ENCODE data around the gene KCNH8.
"Not testable (repeated sequence)": the region's sequence is repeated elsewhere in the genome, so short reads cannot be mapped to it uniquely, and the experiment has no call there.

KCNH8 gene

GRCh38 chr3:19147905-19148767 is at the start of gene KCNH8:
Gene KCNH8 (plus strand): TSS chr3:19148510. CDS start chr3:19148720, 210 bp downstream.
- DNase-seq (ENCODE audit: extremely low spot score, insufficient read length, low read depth) (no peak), FAIRE-seq (no peak)

- not testable (repeated sequence) for FAIRE-seq; DNase-seq (ENCODE audit: extremely low spot score, insufficient read length, low read depth)
Observed at GRCh38 chr3:19102654-19103290, 45.5 kb upstream of the KCNH8 start.

- DNase-seq (ENCODE audit: extremely low spot score, insufficient read length, low read depth), result no peak
- FAIRE-seq, result no peak
Observed at GRCh38 chr3:19103510-19103909, 44.8 kb upstream of the KCNH8 start.

GRCh38 chr3:19104459-19104858 is 43.9 kb upstream of the KCNH8 start:
- FAIRE-seq, result no peak

GRCh38 chr3:19105826-19106225 is 42.5 kb upstream of the KCNH8 start:
- no peak for FAIRE-seq
- no peak for DNase-seq (ENCODE audit: extremely low spot score, insufficient read length, low read depth)

More at GRCh38 chr3:19104459-19104858, 43.9 kb upstream of the KCNH8 start:
- DNase-seq (ENCODE audit: extremely low spot score, insufficient read length, low read depth), result no peak

GRCh38 chr3:19106307-19106706 is 42.0 kb upstream of the KCNH8 start:
- no peak for FAIRE-seq
- no peak for DNase-seq (ENCODE audit: extremely low spot score, insufficient read length, low read depth)

GRCh38 chr3:19107719-19108118 is 40.6 kb upstream of the KCNH8 start:
- DNase-seq (ENCODE audit: extremely low spot score, insufficient read length, low read depth), result no peak
- FAIRE-seq, result no peak

GRCh38 chr3:19110335-19110895 is 37.9 kb upstream of the KCNH8 start:
- DNase-seq (ENCODE audit: extremely low spot score, insufficient read length, low read depth), result no peak
- no peak for FAIRE-seq

- FAIRE-seq (no peak), DNase-seq (ENCODE audit: extremely low spot score, insufficient read length, low read depth) (no peak)
Observed at GRCh38 chr3:19114461-19114860, 33.8 kb upstream of the KCNH8 start.

GRCh38 chr3:19116239-19116638 is 32.1 kb upstream of the KCNH8 start:
- DNase-seq (ENCODE audit: extremely low spot score, insufficient read length, low read depth) (no peak), FAIRE-seq (no peak)

- DNase-seq (ENCODE audit: extremely low spot score, insufficient read length, low read depth), result no peak
- FAIRE-seq, result no peak
Observed at GRCh38 chr3:19124752-19125151, 23.6 kb upstream of the KCNH8 start.

GRCh38 chr3:19139863-19140262 is 8.4 kb upstream of the KCNH8 start:
- no peak for DNase-seq (ENCODE audit: extremely low spot score, insufficient read length, low read depth)
- no peak for FAIRE-seq

- no peak for DNase-seq (ENCODE audit: extremely low spot score, insufficient read length, low read depth)
- FAIRE-seq, result no peak
Observed at GRCh38 chr3:19146685-19147650, 1.3 kb upstream of the KCNH8 start.

- DNase-seq (ENCODE audit: extremely low spot score, insufficient read length, low read depth) (no peak), FAIRE-seq (no peak)
Observed at GRCh38 chr3:19148768-19149091, 420 bp downstream of the KCNH8 start.

- DNase-seq (ENCODE audit: extremely low spot score, insufficient read length, low read depth), result no peak
- no peak for FAIRE-seq
Observed at GRCh38 chr3:19149368-19149767, 1.1 kb downstream of the KCNH8 start.

GRCh38 chr3:19151171-19151570 is 2.9 kb downstream of the KCNH8 start:
- FAIRE-seq (no peak), DNase-seq (ENCODE audit: extremely low spot score, insufficient read length, low read depth) (no peak)

- no peak for DNase-seq (ENCODE audit: extremely low spot score, insufficient read length, low read depth)
- no peak for FAIRE-seq
Observed at GRCh38 chr3:19154693-19155250, 6.5 kb downstream of the KCNH8 start.

- FAIRE-seq (no peak), DNase-seq (ENCODE audit: extremely low spot score, insufficient read length, low read depth) (no peak)
Observed at GRCh38 chr3:19155375-19155774, 7.1 kb downstream of the KCNH8 start.

- DNase-seq (ENCODE audit: extremely low spot score, insufficient read length, low read depth), result no peak
- FAIRE-seq, result no peak
Observed at GRCh38 chr3:19159966-19160635, 11.8 kb downstream of the KCNH8 start.
